Activated CD4-positive, CD25-positive, alpha-beta regulatory T cell (primary cell): ENCODE measurements around the gene SLIT2.

Experiments
- DNase-seq, 4 experiments: peaks; one replicate each; lab custom pipeline; 2025; lab: John Stamatoyannopoulos, UW

Gene SLIT2

GRCh38 chr4:20299515-20299914, 47.8 kb downstream of the SLIT2 start:
- DNase-seq, result no peak

GRCh38 chr4:20301161-20301560, 49.5 kb downstream of the SLIT2 start:
- no peak for DNase-seq
